WTC11 (cell line): ENCODE measurements around the gene TBC1D4. TPM values are rescaled to one million over a fixed set of nuclear protein-coding genes. Genes with fewer than 3 reads are reported as not detected.

Source experiments
- ATAC-seq: fragments of 200-7000 bp; cut with Tn5 transposase; 2 replicates; pipeline ENCODE4 v1.10.0; 2021; ENCODE audit warnings: mild to moderate bottlenecking, moderate library complexity
- CTCF ChIA-PET: fragments of 300-600 bp; sonication (Branson Sonifier 250); formaldehyde crosslinking; loops from one replicate; lab custom pipeline; 2021; ENCODE audit warnings: antibody characterized with exemption; lab: Charles Lee
- POLR2A ChIA-PET: fragments of 350-600 bp; sonication (Branson Sonifier 250); formaldehyde crosslinking; loops from one replicate; lab custom pipeline; 2021; ENCODE audit warnings: antibody characterized with exemption; lab: Charles Lee
- DNase-seq: peaks from one replicate; pipeline ENCODE4 v3.0.0; 2021; ENCODE audit warnings: low spot score
- H3K27ac Mint-ChIP-seq: 2 replicates; pipeline ENCODE4 v1.8.0; 2021; ENCODE audit warnings: mixed read lengths
- H3K27me3 Mint-ChIP-seq: 2 replicates; pipeline ENCODE4 v1.8.0; 2021; ENCODE audit warnings: low read depth, mild to moderate bottlenecking, moderate library complexity, mixed read lengths
- H3K36me3 Mint-ChIP-seq: 2 replicates; pipeline ENCODE4 v1.8.0; 2021; ENCODE audit warnings: mixed read lengths
- H3K4me1 Mint-ChIP-seq: 2 replicates; pipeline ENCODE4 v1.8.0; 2022; ENCODE audit warnings: mixed read lengths
- H3K4me3 Mint-ChIP-seq: 2 replicates; pipeline ENCODE4 v1.8.0; 2021; ENCODE audit warnings: mild to moderate bottlenecking, moderate library complexity, mixed read lengths
- H3K9me3 Mint-ChIP-seq: 2 replicates; pipeline ENCODE4 v1.8.0; 2021; ENCODE audit warnings: mixed read lengths
- CBFB ChIP-seq: sonication (generic); formaldehyde crosslinking; IDR thresholded peaks from 2 replicates; pipeline ENCODE4 v1.8.1; 2022; ENCODE audit warnings: mild to moderate bottlenecking, low read depth, missing genetic modification reagents
- ELF4 ChIP-seq: sonication (generic); formaldehyde crosslinking; IDR thresholded peaks from 2 replicates; pipeline ENCODE4 v1.8.1; 2022; ENCODE audit warnings: low read depth, mild to moderate bottlenecking, moderate library complexity, missing genetic modification reagents
- FOXK1 ChIP-seq: sonication (generic); formaldehyde crosslinking; IDR thresholded peaks from 2 replicates; pipeline ENCODE4 v1.8.0; 2022; ENCODE audit warnings: mild to moderate bottlenecking, moderate library complexity, missing genetic modification reagents
- GRHL2 ChIP-seq: fragments of 250-450 bp; sonication (Bioruptor Pico); IDR thresholded peaks from 2 replicates; pipeline ENCODE4 v1.8.0; 2022; ENCODE audit warnings: mild to moderate bottlenecking, moderate library complexity; ENCODE audit not compliant: insufficient replicate concordance, severe bottlenecking
- MXD4 ChIP-seq: fragments of 250-450 bp; sonication (Bioruptor Pico); IDR thresholded peaks from 2 replicates; pipeline ENCODE4 v1.8.0; 2021; ENCODE audit warnings: mild to moderate bottlenecking, moderate library complexity, borderline replicate concordance
- NFYB ChIP-seq: sonication (generic); formaldehyde crosslinking; conservative IDR thresholded peaks from 2 replicates; pipeline ENCODE4 v1.8.0; 2022; ENCODE audit warnings: low read depth, missing genetic modification reagents
- RELA ChIP-seq: sonication (generic); formaldehyde crosslinking; IDR thresholded peaks from 2 replicates; pipeline ENCODE4 v1.8.1; 2022; ENCODE audit warnings: missing genetic modification reagents, mild to moderate bottlenecking, borderline replicate concordance
- RORB ChIP-seq: fragments of 250-450 bp; sonication (Bioruptor Pico); IDR thresholded peaks from 2 replicates; pipeline ENCODE4 v1.9.0; 2021; ENCODE audit warnings: mild to moderate bottlenecking
- SMAD3 ChIP-seq: sonication (generic); formaldehyde crosslinking; IDR thresholded peaks from 2 replicates; pipeline ENCODE4 v1.8.0; 2022; ENCODE audit warnings: missing genetic modification reagents, mild to moderate bottlenecking, borderline replicate concordance
- ZNF671 ChIP-seq: fragments of 250-450 bp; sonication (Bioruptor Pico); IDR thresholded peaks from 2 replicates; pipeline ENCODE4 v1.8.0; 2021; ENCODE audit warnings: mild to moderate bottlenecking
- total RNA-seq: library from RNA; stranded (reverse); gene quantifications from 3 replicates; pipeline ENCODE4 v1.2.3, GENCODE V29; 2021
- TF ChIP-seq, protein P1 (sequence below): sonication (generic); formaldehyde crosslinking; IDR thresholded peaks from 2 replicates; pipeline ENCODE4 v1.8.0; 2022; ENCODE audit warnings: mild to moderate bottlenecking, missing genetic modification reagents
- TF ChIP-seq, protein P2 (sequence below): sonication (generic); formaldehyde crosslinking; IDR thresholded peaks from 2 replicates; pipeline ENCODE4 v1.8.0; 2022; ENCODE audit warnings: mild to moderate bottlenecking, missing genetic modification reagents
- TF ChIP-seq, protein P3 (sequence below): sonication (generic); formaldehyde crosslinking; IDR thresholded peaks from 2 replicates; pipeline ENCODE4 v1.8.1; 2023; ENCODE audit warnings: mild to moderate bottlenecking, missing genetic modification reagents
- TF ChIP-seq, protein P4 (sequence below): sonication (generic); formaldehyde crosslinking; IDR thresholded peaks from 2 replicates; pipeline ENCODE4 v1.8.0; 2022; ENCODE audit warnings: mild to moderate bottlenecking, missing genetic modification reagents
- TF ChIP-seq, protein P5 (sequence below): sonication (generic); formaldehyde crosslinking; IDR thresholded peaks from 2 replicates; pipeline ENCODE4 v1.8.1; 2022; ENCODE audit warnings: low read depth, missing genetic modification reagents, borderline replicate concordance
- TF ChIP-seq, protein P6 (sequence below): sonication (generic); formaldehyde crosslinking; IDR thresholded peaks from 2 replicates; pipeline ENCODE4 v1.8.1; 2022; ENCODE audit warnings: missing genetic modification reagents, borderline replicate concordance
- TF ChIP-seq, protein P7 (sequence below): sonication (generic); formaldehyde crosslinking; IDR thresholded peaks from 2 replicates; pipeline ENCODE4 v1.8.1; 2023; ENCODE audit warnings: mild to moderate bottlenecking, missing genetic modification reagents

TBC1D4 gene
- total RNA-seq, 1 experiment from 2014 or later = 37.1 TPM

DNA sequence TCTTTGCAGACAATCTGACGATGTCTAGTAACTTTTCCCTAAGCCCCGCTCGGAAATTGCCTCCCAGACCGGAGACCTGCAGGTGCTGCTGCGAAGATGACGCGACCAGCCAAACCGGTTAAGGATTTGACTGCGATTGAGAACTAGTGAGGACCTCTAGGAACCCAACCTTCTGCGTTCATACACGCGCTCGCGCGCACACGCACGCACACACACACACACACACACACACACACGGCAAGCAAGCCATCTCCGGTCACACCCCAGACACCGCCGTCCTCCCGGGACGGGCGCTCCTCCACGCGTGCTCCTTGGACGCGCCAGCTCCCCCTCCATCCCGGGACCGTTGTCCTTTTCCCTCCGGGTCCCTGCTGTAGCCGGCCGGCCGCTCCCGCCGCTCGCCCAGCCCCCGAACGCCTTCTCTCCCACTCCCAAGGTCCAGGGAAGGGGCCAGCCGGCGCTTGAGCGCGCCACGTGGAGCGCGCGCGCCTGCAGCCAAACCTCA is 1.2 kb downstream of the TBC1D4 start (continued):
- TF ChIP-seq FOXK1 (CRISPR knock-in tag) = peak; percentile 56; the same call in 1 of the 2 replicates
- TF ChIP-seq, protein P1, sequence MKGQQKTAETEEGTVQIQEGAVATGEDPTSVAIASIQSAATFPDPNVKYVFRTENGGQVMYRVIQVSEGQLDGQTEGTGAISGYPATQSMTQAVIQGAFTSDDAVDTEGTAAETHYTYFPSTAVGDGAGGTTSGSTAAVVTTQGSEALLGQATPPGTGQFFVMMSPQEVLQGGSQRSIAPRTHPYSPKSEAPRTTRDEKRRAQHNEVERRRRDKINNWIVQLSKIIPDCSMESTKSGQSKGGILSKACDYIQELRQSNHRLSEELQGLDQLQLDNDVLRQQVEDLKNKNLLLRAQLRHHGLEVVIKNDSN (CRISPR knock-in tag) = no peak
- TF ChIP-seq, protein P2, sequence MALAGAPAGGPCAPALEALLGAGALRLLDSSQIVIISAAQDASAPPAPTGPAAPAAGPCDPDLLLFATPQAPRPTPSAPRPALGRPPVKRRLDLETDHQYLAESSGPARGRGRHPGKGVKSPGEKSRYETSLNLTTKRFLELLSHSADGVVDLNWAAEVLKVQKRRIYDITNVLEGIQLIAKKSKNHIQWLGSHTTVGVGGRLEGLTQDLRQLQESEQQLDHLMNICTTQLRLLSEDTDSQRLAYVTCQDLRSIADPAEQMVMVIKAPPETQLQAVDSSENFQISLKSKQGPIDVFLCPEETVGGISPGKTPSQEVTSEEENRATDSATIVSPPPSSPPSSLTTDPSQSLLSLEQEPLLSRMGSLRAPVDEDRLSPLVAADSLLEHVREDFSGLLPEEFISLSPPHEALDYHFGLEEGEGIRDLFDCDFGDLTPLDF (CRISPR knock-in tag) = 0 out of 2 replicates have a peak, but pooled peaks have one; percentile 21

DNA sequence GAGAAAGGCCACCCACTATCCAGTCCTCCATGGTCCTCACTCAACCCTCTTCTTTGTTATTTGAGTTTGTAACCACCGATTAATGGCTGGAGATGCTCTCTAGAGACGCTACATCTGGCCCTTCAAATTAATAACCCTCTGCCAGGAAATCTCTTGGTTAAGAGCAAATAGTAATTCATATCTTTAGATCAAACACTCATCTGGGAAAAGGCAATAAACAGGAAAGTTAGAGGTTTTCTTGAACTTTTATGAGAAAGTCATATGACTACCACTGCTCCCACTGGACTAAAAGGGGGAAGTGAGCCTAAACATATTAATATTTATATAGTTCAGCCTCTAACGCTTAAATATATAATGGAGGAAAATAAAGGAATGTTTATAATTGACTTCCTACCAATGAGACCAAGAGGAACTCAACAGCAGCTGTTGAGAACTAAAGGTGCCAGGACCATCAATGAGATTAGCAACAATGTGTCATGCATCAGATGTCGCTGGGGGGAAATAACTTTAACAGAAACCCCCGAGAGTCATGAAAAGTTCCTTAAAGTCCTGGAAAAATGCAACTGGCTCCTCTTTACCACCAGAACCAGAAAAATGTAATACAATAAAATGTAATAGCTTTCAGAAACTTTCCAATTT is 2.7 kb downstream of the TBC1D4 start:
- Mint-ChIP-seq H3K36me3 (no peaks in the 10 kb centered on the region), H3K4me3 (peak overlapping the region; percentile 87), H3K27me3 (no peaks in the 10 kb centered on the region), H3K4me1 (peaks cover 41% of the 10 kb centered on the region)
- ChIA-PET CTCF (no interaction called here), POLR2A (no interaction called here)
- DNase-seq (no peak), ATAC-seq (no peak)
- TF ChIP-seq RORB = no peak
- TF ChIP-seq CBFB (CRISPR knock-in tag) = no peak
- no peak for TF ChIP-seq MXD4 (CRISPR knock-in tag)
- no peak for TF ChIP-seq ZNF671 (CRISPR knock-in tag)
- TF ChIP-seq, protein P3, sequence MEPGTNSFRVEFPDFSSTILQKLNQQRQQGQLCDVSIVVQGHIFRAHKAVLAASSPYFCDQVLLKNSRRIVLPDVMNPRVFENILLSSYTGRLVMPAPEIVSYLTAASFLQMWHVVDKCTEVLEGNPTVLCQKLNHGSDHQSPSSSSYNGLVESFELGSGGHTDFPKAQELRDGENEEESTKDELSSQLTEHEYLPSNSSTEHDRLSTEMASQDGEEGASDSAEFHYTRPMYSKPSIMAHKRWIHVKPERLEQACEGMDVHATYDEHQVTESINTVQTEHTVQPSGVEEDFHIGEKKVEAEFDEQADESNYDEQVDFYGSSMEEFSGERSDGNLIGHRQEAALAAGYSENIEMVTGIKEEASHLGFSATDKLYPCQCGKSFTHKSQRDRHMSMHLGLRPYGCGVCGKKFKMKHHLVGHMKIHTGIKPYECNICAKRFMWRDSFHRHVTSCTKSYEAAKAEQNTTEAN (CRISPR knock-in tag) = no peak
- TF ChIP-seq, protein P4, sequence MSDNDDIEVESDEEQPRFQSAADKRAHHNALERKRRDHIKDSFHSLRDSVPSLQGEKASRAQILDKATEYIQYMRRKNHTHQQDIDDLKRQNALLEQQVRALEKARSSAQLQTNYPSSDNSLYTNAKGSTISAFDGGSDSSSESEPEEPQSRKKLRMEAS (CRISPR knock-in tag) = no peak
- TF ChIP-seq, protein P5, sequence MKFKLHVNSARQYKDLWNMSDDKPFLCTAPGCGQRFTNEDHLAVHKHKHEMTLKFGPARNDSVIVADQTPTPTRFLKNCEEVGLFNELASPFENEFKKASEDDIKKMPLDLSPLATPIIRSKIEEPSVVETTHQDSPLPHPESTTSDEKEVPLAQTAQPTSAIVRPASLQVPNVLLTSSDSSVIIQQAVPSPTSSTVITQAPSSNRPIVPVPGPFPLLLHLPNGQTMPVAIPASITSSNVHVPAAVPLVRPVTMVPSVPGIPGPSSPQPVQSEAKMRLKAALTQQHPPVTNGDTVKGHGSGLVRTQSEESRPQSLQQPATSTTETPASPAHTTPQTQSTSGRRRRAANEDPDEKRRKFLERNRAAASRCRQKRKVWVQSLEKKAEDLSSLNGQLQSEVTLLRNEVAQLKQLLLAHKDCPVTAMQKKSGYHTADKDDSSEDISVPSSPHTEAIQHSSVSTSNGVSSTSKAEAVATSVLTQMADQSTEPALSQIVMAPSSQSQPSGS (CRISPR knock-in tag) = no peak
- TF ChIP-seq, protein P6, sequence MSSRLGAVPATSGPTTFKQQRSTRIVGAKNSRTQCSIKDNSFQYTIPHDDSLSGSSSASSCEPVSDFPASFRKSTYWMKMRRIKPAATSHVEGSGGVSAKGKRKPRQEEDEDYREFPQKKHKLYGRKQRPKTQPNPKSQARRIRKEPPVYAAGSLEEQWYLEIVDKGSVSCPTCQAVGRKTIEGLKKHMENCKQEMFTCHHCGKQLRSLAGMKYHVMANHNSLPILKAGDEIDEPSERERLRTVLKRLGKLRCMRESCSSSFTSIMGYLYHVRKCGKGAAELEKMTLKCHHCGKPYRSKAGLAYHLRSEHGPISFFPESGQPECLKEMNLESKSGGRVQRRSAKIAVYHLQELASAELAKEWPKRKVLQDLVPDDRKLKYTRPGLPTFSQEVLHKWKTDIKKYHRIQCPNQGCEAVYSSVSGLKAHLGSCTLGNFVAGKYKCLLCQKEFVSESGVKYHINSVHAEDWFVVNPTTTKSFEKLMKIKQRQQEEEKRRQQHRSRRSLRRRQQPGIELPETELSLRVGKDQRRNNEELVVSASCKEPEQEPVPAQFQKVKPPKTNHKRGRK (CRISPR knock-in tag) = no peak
- no peak for TF ChIP-seq SMAD3
- TF ChIP-seq, protein P7, sequence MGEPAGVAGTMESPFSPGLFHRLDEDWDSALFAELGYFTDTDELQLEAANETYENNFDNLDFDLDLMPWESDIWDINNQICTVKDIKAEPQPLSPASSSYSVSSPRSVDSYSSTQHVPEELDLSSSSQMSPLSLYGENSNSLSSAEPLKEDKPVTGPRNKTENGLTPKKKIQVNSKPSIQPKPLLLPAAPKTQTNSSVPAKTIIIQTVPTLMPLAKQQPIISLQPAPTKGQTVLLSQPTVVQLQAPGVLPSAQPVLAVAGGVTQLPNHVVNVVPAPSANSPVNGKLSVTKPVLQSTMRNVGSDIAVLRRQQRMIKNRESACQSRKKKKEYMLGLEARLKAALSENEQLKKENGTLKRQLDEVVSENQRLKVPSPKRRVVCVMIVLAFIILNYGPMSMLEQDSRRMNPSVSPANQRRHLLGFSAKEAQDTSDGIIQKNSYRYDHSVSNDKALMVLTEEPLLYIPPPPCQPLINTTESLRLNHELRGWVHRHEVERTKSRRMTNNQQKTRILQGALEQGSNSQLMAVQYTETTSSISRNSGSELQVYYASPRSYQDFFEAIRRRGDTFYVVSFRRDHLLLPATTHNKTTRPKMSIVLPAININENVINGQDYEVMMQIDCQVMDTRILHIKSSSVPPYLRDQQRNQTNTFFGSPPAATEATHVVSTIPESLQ (CRISPR knock-in tag) = no peak
- no peak for TF ChIP-seq GRHL2 (CRISPR knock-in tag)
- TF ChIP-seq ELF4 (CRISPR knock-in tag) = no peak
- TF ChIP-seq NFYB (CRISPR knock-in tag) = no peak
- no peak for TF ChIP-seq RELA (CRISPR knock-in tag)
- TF ChIP-seq, all 79 proteins: peak for 0
- Mint-ChIP-seq H3K9me3 (no peaks in the 10 kb centered on the region), H3K27ac (no peak overlapping the region)
